Astrocyte (in vitro differentiated cells and primary cell): ENCODE results near the gene PLD3. TPM values are rescaled to one million over a fixed set of nuclear protein-coding genes. Genes with fewer than 3 reads are reported as not detected.

Experiments
- DNase-seq: peaks from one replicate; pipeline ENCODE4 v3.0.0-alpha.2; 2010; ENCODE audit warnings: low read depth
- FAIRE-seq: peaks from 2 replicates; lab custom pipeline; 2011; peaks lifted over from hg19 to GRCh38; lab: Jason Lieb, UNC
- H2AFZ ChIP-seq: 2 replicates; pipeline ENCODE4 v1.6.0; 2012; ENCODE audit warnings: low read depth, low read length, inconsistent platforms
- H3K27ac ChIP-seq: 2 replicates; pipeline ENCODE4 v1.5.1; 2011; ENCODE audit warnings: low read depth, low read length, inconsistent platforms
- H3K27me3 ChIP-seq: 2 replicates; pipeline ENCODE4 v1.6.0; 2011; ENCODE audit warnings: low read length, inconsistent platforms; ENCODE audit not compliant: insufficient read depth
- H3K36me3 ChIP-seq: 2 replicates; pipeline ENCODE4 v1.5.1; 2011; ENCODE audit warnings: low read length, inconsistent platforms; ENCODE audit not compliant: insufficient read depth
- H3K4me1 ChIP-seq: 2 replicates; pipeline ENCODE4 v1.5.1; 2011; ENCODE audit warnings: low read length, inconsistent platforms; ENCODE audit not compliant: insufficient read depth
- H3K4me2 ChIP-seq: 2 replicates; pipeline ENCODE4 v1.6.0; 2012; ENCODE audit warnings: low read length, inconsistent platforms
- H3K4me3 ChIP-seq: 2 replicates; pipeline ENCODE4 v1.5.1; 2011; ENCODE audit warnings: low read depth, mild to moderate bottlenecking, low read length, inconsistent platforms; ENCODE audit not compliant: insufficient read depth
- H3K79me2 ChIP-seq: 2 replicates; pipeline ENCODE4 v1.6.0; 2012; ENCODE audit warnings: mild to moderate bottlenecking, low read length, inconsistent platforms; ENCODE audit not compliant: insufficient read depth
- H3K9ac ChIP-seq: 2 replicates; pipeline ENCODE4 v1.6.0; 2012; ENCODE audit warnings: mild to moderate bottlenecking, low read length, inconsistent platforms
- H3K9me3 ChIP-seq: 2 replicates; pipeline ENCODE4 v1.5.1; 2012; ENCODE audit warnings: low read depth, mild to moderate bottlenecking, low read length, inconsistent platforms; ENCODE audit not compliant: insufficient read depth
- H4K20me1 ChIP-seq: 2 replicates; pipeline ENCODE4 v1.6.0; 2012; ENCODE audit warnings: low read length, inconsistent platforms; ENCODE audit not compliant: insufficient read depth
- H3K27ac Mint-ChIP-seq: one replicate; pipeline ENCODE4 v1.8.0; 2021; ENCODE audit warnings: mild to moderate bottlenecking, mixed read lengths; ENCODE audit not compliant: unreplicated experiment
- H3K27me3 Mint-ChIP-seq: one replicate; pipeline ENCODE4 v1.8.0; 2021; ENCODE audit warnings: low read depth, mixed read lengths; ENCODE audit not compliant: unreplicated experiment
- H3K36me3 Mint-ChIP-seq: one replicate; pipeline ENCODE4 v1.8.0; 2021; ENCODE audit warnings: low read depth, mixed read lengths; ENCODE audit not compliant: unreplicated experiment
- H3K4me1 Mint-ChIP-seq: one replicate; pipeline ENCODE4 v1.8.0; 2021; ENCODE audit warnings: low read depth, mixed read lengths; ENCODE audit not compliant: unreplicated experiment
- H3K4me3 Mint-ChIP-seq: one replicate; pipeline ENCODE4 v1.8.0; 2021; ENCODE audit warnings: mild to moderate bottlenecking, moderate library complexity, mixed read lengths; ENCODE audit not compliant: unreplicated experiment
- H3K9me3 Mint-ChIP-seq: one replicate; pipeline ENCODE4 v1.8.0; 2021; ENCODE audit warnings: mild to moderate bottlenecking, mixed read lengths; ENCODE audit not compliant: unreplicated experiment
- EZH2 ChIP-seq: IDR thresholded peaks from 2 replicates; pipeline ENCODE4 v1.6.1; 2012; ENCODE audit warnings: mild to moderate bottlenecking, low read length, inconsistent platforms; ENCODE audit not compliant: insufficient read depth
- total RNA-seq: library from RNA; stranded (reverse); gene quantifications from 2 replicates; pipeline ENCODE4 v1.2.1, GENCODE V29; 2021
- TF ChIP-seq, protein P1 (sequence below): IDR thresholded peaks from 2 replicates; pipeline ENCODE4 v1.5.1; 2011; ENCODE audit warnings: low read depth, mild to moderate bottlenecking, inconsistent platforms, low read length, moderate library complexity; ENCODE audit not compliant: insufficient read depth

The PLD3 gene
- total RNA-seq, 1 donor from 2014 or later: 728 TPM

GRCh38 chr19:40422748-40423566 lies 74.5 kb downstream of the PLD3 start:
- Histone ChIP-seq H3K27me3 (no peaks in the 10 kb centered on the region), H3K4me1 (peaks cover 21% of the 10 kb centered on the region), H2AFZ (no peak overlapping the region), H3K4me3 (no peak overlapping the region), H3K9ac (peak overlapping the region; percentile 13), H3K4me2 (peak overlapping the region; percentile 13), H4K20me1 (peaks cover 20% of the 10 kb centered on the region), H3K36me3 (peaks cover 10% of the 10 kb centered on the region), H3K27ac (peak overlapping the region; percentile 17), H3K79me2 (peaks cover 38% of the 10 kb centered on the region), H3K9me3 (no peaks in the 10 kb centered on the region)
- peaks cover 14% of the 10 kb centered on the region for H3K4me1 Mint-ChIP-seq
- FAIRE-seq (no peak), DNase-seq (no peak)
- H3K9me3 Mint-ChIP-seq: no peaks in the 10 kb centered on the region
- no peak for TF ChIP-seq EZH2
- TF ChIP-seq, protein P1, sequence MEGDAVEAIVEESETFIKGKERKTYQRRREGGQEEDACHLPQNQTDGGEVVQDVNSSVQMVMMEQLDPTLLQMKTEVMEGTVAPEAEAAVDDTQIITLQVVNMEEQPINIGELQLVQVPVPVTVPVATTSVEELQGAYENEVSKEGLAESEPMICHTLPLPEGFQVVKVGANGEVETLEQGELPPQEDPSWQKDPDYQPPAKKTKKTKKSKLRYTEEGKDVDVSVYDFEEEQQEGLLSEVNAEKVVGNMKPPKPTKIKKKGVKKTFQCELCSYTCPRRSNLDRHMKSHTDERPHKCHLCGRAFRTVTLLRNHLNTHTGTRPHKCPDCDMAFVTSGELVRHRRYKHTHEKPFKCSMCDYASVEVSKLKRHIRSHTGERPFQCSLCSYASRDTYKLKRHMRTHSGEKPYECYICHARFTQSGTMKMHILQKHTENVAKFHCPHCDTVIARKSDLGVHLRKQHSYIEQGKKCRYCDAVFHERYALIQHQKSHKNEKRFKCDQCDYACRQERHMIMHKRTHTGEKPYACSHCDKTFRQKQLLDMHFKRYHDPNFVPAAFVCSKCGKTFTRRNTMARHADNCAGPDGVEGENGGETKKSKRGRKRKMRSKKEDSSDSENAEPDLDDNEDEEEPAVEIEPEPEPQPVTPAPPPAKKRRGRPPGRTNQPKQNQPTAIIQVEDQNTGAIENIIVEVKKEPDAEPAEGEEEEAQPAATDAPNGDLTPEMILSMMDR: no peak
- peaks cover 3% of the 10 kb centered on the region for H3K36me3 Mint-ChIP-seq
- peak overlapping the region; percentile 4 for H3K4me3 Mint-ChIP-seq
- H3K27ac Mint-ChIP-seq: no peak overlapping the region
- no peaks in the 10 kb centered on the region for H3K27me3 Mint-ChIP-seq

GRCh38 chr19:40423938-40424337 lies 75.4 kb downstream of the PLD3 start:
- Histone ChIP-seq H3K79me2 (peaks cover 38% of the 10 kb centered on the region), H3K4me3 (peak overlapping the region; percentile 98), H4K20me1 (peaks cover 20% of the 10 kb centered on the region), H3K9me3 (no peaks in the 10 kb centered on the region), H3K4me1 (peaks cover 21% of the 10 kb centered on the region), H3K4me2 (peak overlapping the region; percentile 99), H3K36me3 (peaks cover 10% of the 10 kb centered on the region), H2AFZ (no peak overlapping the region), H3K9ac (peak overlapping the region; percentile 99), H3K27ac (no peak overlapping the region), H3K27me3 (no peaks in the 10 kb centered on the region)
- H3K36me3 Mint-ChIP-seq: peaks cover 3% of the 10 kb centered on the region
- peaks cover 14% of the 10 kb centered on the region for H3K4me1 Mint-ChIP-seq
- H3K9me3 Mint-ChIP-seq: no peaks in the 10 kb centered on the region
- no peak for DNase-seq
- H3K27ac Mint-ChIP-seq: peak overlapping the region; percentile 87
- TF ChIP-seq, protein P1: no peak
- no peak for TF ChIP-seq EZH2
- peak overlapping the region; percentile 95 for H3K4me3 Mint-ChIP-seq
- FAIRE-seq: no peak
- H3K27me3 Mint-ChIP-seq: no peaks in the 10 kb centered on the region
